Natural killer cell (primary cell): ENCODE measurements around the gene DUSP3. TPM values are rescaled to one million over a fixed set of nuclear protein-coding genes. Genes with fewer than 3 reads are reported as not detected.

ENCODE experiments used
- ATAC-seq, 3 donors: fragments of 150-1000 bp in 2 of 3; fragments of 200-7000 bp in 1 of 3; cut with Tn5 transposase; 1 replicate in 1 of 3; 2 replicates in 2 of 3; pipeline ENCODE4 v1.10.0; 2021; ENCODE audit warnings: mild to moderate bottlenecking in 2 of 3, moderate library complexity in 2 of 3
- DNase-seq, 2 donors: peaks; one replicate each; pipeline versions ENCODE4 v3.0.0 to v3.0.0-alpha.2; 2013 to 2021; ENCODE audit warnings: mixed read lengths in 1 of 2
- H3K27ac ChIP-seq: one replicate; pipeline ENCODE4 v1.5.1; 2013; ENCODE audit warnings: mild to moderate bottlenecking, low read length
- H3K27me3 ChIP-seq: one replicate; pipeline ENCODE4 v1.6.1; 2013; ENCODE audit warnings: low read length; ENCODE audit not compliant: control insufficient read depth, insufficient read depth
- H3K36me3 ChIP-seq: one replicate; pipeline ENCODE4 v1.6.1; 2013; ENCODE audit warnings: low read length; ENCODE audit not compliant: control insufficient read depth, insufficient read depth
- H3K4me1 ChIP-seq: one replicate; pipeline ENCODE4 v1.6.1; 2013; ENCODE audit warnings: low read length; ENCODE audit not compliant: control insufficient read depth, insufficient read depth
- H3K4me3 ChIP-seq: one replicate; pipeline ENCODE4 v1.5.1; 2013; ENCODE audit warnings: low read length
- H3K9me3 ChIP-seq: one replicate; pipeline ENCODE4 v1.6.1; 2013; ENCODE audit warnings: low read length; ENCODE audit not compliant: control insufficient read depth, insufficient read depth
- H3K27ac Mint-ChIP-seq, 2 donors: one replicate each; pipeline ENCODE4 v1.8.0; 2022; ENCODE audit warnings: mild to moderate bottlenecking in 2 of 2, mixed read lengths in 2 of 2, moderate library complexity in 1 of 2
- H3K27me3 Mint-ChIP-seq, 2 donors: one replicate each; pipeline ENCODE4 v1.8.0; 2022; ENCODE audit warnings: low read depth in 2 of 2, mixed read lengths in 2 of 2
- H3K36me3 Mint-ChIP-seq: one replicate; pipeline ENCODE4 v1.8.0; 2022; ENCODE audit warnings: mixed read lengths
- H3K4me1 Mint-ChIP-seq, 2 donors: one replicate each; pipeline ENCODE4 v1.8.0; 2022; ENCODE audit warnings: mixed read lengths in 2 of 2
- H3K4me3 Mint-ChIP-seq: one replicate; pipeline ENCODE4 v1.8.0; 2022; ENCODE audit warnings: mild to moderate bottlenecking, moderate library complexity, mixed read lengths
- H3K9me3 Mint-ChIP-seq, 2 donors: one replicate each; pipeline ENCODE4 v1.8.0; 2022; ENCODE audit warnings: mixed read lengths in 2 of 2
- CTCF ChIP-seq: fragments of 200-600 bp; IDR thresholded peaks from one replicate; pipeline ENCODE4 v1.8.0; 2022; ENCODE audit warnings: antibody characterized with exemption
- WGBS: methylation state at CpG from one replicate; pipeline ENCODE4 v1.1.7; 2013; ENCODE audit warnings: missing lambda C conversion rate; ENCODE audit not compliant: insufficient coverage; 5-methylcytosine and 5-hydroxymethylcytosine counted together
- intact Hi-C: fragments of 100-400 bp; cut with micrococcal nuclease; formaldehyde crosslinking; loops from one replicate; pipeline ENCODE4 v1.14.2; 2022
- total RNA-seq, 4 donors: library from RNA; stranded (reverse); fragments of 120-200 nt in 1 of 4; gene quantifications; one replicate each; pipeline versions ENCODE4 v1.2.3 to v1.2.4, GENCODE V29; 2013 to 2022

DUSP3 gene
- total RNA-seq, 3 donors from 2014 or later (not counting 1 experiment from before 2014, with no cell fraction given): 6.3 to 15.9 (median 12.9) TPM

DNA sequence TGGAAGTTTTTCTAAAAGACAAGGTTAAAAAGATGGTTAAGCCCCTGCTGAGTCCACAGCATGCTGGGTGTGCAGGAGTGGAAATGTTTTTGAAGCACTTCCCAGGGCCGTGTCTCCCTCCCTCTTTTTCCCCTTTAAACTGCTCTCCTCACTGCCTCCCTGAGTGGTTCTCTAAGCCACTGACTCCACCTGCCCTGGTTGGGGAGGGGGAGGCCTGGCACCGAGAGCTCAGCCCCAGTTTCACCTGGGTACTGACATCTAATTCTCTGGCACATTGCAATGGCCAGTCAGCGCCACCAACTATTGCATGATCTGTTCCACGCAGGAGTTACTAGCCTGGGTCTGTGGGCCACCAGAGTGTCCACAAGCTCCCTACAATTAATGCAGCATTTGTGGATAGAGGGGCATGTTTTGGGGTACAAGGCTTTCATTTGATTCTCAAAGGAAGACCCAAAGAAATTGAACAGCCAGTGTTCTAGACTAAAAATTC, 31.5 kb upstream of the DUSP3 start:
- DNase-seq: no peak
- H3K4me3 ChIP-seq: no peak overlapping the region
- Mint-ChIP-seq H3K36me3 (no peaks in the 10 kb centered on the region), H3K27me3 (peaks cover under 1 to 33% of the 10 kb centered on the region in 2 donors), H3K27ac (no peak overlapping the region), H3K4me1 (no peaks in the 10 kb centered on the region), H3K9me3 (no peaks in the 10 kb centered on the region), H3K4me3 (no peak overlapping the region)
- intact Hi-C loops: no loop called here
- no peak for ATAC-seq
- no peaks in the 10 kb centered on the region for H3K36me3 ChIP-seq
- WGBS: 86% methylated on average over 4 of the region's 4 CpGs
- no peak for TF ChIP-seq CTCF
- H3K27me3 ChIP-seq: no peaks in the 10 kb centered on the region
- no peak overlapping the region for H3K27ac ChIP-seq
- H3K9me3 ChIP-seq: no peaks in the 10 kb centered on the region
- H3K4me1 ChIP-seq: no peaks in the 10 kb centered on the region

DNA sequence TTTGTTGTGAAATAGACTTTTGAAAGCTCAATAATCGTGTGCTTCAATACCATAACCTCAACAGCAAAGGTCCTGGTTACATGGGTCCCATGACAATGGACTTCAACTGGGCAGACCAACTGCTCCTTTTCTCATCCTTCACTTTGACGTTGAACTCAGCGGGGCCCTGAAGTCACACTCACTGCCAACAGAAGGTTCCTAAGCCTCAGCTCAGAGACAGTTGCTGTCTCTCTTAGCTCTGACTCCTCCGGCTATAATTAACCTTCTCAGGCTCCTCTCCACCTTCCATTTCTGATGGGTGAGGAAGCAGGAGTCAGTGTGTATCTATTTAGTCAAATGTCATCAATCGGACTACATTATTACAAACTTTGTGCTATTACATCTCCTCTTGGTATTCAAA, 30.3 kb upstream of the DUSP3 start:
- H3K4me3 Mint-ChIP-seq: no peak overlapping the region
- peaks cover 4 to 44% of the 10 kb centered on the region in 2 donors for H3K27me3 Mint-ChIP-seq
- H3K36me3 Mint-ChIP-seq: no peaks in the 10 kb centered on the region
- Histone ChIP-seq H3K27me3 (no peaks in the 10 kb centered on the region), H3K4me3 (no peak overlapping the region), H3K9me3 (no peaks in the 10 kb centered on the region), H3K36me3 (no peaks in the 10 kb centered on the region), H3K4me1 (no peaks in the 10 kb centered on the region), H3K27ac (no peak overlapping the region)
- no peak for TF ChIP-seq CTCF
- H3K4me1 Mint-ChIP-seq: no peaks in the 10 kb centered on the region
- 97% methylated on average over 4 of the region's 5 CpGs for WGBS
- intact Hi-C loops: no loop called here
- H3K9me3 Mint-ChIP-seq: no peaks in the 10 kb centered on the region
- no peak for DNase-seq
- no peak for ATAC-seq
- no peak overlapping the region for H3K27ac Mint-ChIP-seq

DNA sequence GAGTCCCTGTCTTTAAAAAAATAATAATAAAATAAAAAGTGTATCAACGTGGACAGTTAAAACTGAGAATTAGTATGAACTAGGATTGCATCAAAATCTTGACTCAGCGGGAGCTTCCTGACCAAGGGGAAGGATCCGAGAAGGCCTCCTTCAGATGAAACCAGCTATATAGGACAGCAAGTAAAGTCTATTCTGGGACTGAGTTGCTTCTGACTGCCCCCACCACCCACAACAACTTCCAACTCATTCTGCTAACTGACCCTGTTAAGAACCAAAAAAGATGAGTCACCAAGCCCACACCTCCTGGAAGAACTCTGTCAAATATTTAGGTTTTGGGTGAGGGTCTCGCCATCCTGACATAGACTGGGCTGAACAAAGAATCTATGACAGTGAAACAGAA, 29.3 kb upstream of the DUSP3 start:
- H3K36me3 Mint-ChIP-seq: no peaks in the 10 kb centered on the region
- TF ChIP-seq CTCF: no peak

GRCh38 chr17:43805117-43805516, 26.3 kb upstream of the DUSP3 start:
- intact Hi-C loops: no loop called here
- no peak overlapping the region for H3K27ac Mint-ChIP-seq
- H3K36me3 Mint-ChIP-seq: no peaks in the 10 kb centered on the region
- Histone ChIP-seq H3K27ac (no peak overlapping the region), H3K9me3 (no peaks in the 10 kb centered on the region), H3K4me3 (no peak overlapping the region), H3K36me3 (no peaks in the 10 kb centered on the region), H3K4me1 (no peaks in the 10 kb centered on the region), H3K27me3 (no peaks in the 10 kb centered on the region)
- ATAC-seq: no peak
- H3K4me3 Mint-ChIP-seq: no peak overlapping the region
- H3K27me3 Mint-ChIP-seq: peaks cover 16 to 39% of the 10 kb centered on the region in 2 donors
- no peaks in the 10 kb centered on the region for H3K4me1 Mint-ChIP-seq
- DNase-seq: no peak
- no peaks in the 10 kb centered on the region for H3K9me3 Mint-ChIP-seq
- no peak for TF ChIP-seq CTCF

More for the DNA sequence above, 29.3 kb upstream of the DUSP3 start:
- intact Hi-C loops: no loop called here
- no peak overlapping the region for H3K27ac Mint-ChIP-seq
- no peaks in the 10 kb centered on the region for H3K9me3 Mint-ChIP-seq
- no peaks in the 10 kb centered on the region for H3K4me1 Mint-ChIP-seq
- H3K4me3 ChIP-seq: no peak overlapping the region
- ATAC-seq (no peak), DNase-seq (no peak)
- no peaks in the 10 kb centered on the region for H3K27me3 ChIP-seq
- no peaks in the 10 kb centered on the region for H3K36me3 ChIP-seq
- H3K9me3 ChIP-seq: no peaks in the 10 kb centered on the region
- H3K4me3 Mint-ChIP-seq: no peak overlapping the region
- no peaks in the 10 kb centered on the region for H3K4me1 ChIP-seq
- no peak overlapping the region for H3K27ac ChIP-seq
- 85% methylated on average over 4 of the region's 4 CpGs for WGBS
- H3K27me3 Mint-ChIP-seq: peaks cover 6 to 44% of the 10 kb centered on the region in 2 donors
